Measurements from ENCODE around the gene ZFTA. TPM values are rescaled to one million over a fixed set of nuclear protein-coding genes. Genes with fewer than 3 reads are reported as not detected.
"Not testable (repeated sequence)": the region's sequence is repeated elsewhere in the genome, so short reads cannot be mapped to it uniquely, and the experiment has no call there.

The ZFTA gene
- polyA plus RNA-seq (2012; ENCODE audit: insufficient read depth, insufficient read length): 16.1 TPM

- peak within 1 kb of the TSS; percentile 74 for H3K4me3 ChIP-seq (ENCODE audit: low read length)
- peak; percentile 37 for DNase-seq (ENCODE audit: low read depth, low spot score)
Measured at GRCh38 chr11:63768237-63769041, at the start of gene ZFTA. Gene ZFTA (minus strand): TSS chr11:63768775. CDS start chr11:63768622, 153 bp downstream.

DNA sequence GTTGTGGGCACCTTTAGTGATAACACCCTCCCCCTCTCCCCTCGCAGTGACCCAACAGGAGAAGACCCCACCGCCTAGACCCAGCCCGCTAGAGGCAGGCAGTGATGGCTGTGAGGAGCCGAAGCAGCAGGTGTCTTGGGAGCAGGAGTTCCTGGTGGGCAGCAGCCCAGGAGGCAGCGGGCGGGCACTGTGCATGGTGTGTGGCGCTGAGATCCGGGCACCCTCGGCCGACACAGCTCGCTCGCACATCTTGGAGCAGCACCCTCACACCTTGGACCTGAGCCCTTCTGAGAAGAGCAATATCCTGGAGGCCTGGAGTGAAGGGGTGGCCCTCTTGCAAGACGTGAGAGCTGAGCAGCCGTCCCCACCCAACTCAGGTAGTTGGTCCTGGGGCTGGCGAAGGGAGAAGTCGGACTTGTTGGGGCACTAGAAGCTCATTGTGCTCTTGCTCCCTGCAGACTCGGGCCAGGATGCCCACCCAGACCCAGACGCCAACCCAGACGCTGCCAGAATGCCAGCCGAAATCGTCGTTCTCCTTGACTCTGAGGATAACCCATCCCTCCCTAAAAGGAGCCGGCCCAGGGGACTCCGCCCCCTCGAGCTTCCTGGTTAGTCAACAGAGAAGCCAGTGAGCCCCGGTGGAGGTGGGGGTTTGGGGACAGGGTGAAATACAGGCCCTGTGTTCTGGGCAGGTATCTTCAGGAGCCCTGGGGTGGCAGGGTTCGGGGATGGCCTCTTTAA lies 49.4 kb upstream of the ZFTA start:
- H3K4me3 ChIP-seq (ENCODE audit: low read length): no peak overlapping the region
- no peak for DNase-seq (ENCODE audit: low read depth, low spot score)

DNA sequence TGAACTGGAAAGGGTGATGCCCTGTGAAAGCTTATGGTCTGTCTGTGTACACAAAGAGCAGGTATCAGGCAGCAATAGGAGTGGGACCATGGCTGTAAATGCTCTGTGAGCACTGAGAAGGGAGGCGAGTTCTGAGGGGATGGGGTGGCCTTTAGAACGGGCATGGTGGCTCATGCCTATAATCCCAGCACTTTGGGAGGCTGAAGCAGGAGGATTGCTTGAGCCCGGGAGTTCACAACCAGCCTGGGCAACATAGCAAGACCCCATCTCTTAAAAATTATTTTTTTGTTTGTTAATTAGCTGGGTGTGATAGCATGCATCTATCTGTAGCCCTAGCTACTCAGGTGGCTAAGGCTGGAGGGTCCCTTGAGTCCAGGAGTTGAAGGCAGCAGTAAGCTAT lies 48.2 kb upstream of the ZFTA start:
- H3K4me3 ChIP-seq (ENCODE audit: low read length): no peak overlapping the region

GRCh38 chr11:63816166-63816565 lies 47.6 kb upstream of the ZFTA start:
- no peak for DNase-seq (ENCODE audit: low read depth, low spot score)
- no peak overlapping the region for H3K4me3 ChIP-seq (ENCODE audit: low read length)

More for the DNA sequence above, 48.2 kb upstream of the ZFTA start:
- DNase-seq (ENCODE audit: low read depth, low spot score): no peak

- H3K4me3 ChIP-seq (ENCODE audit: low read length): peak overlapping the region; percentile 90
- DNase-seq (ENCODE audit: low read depth, low spot score): no peak
Measured at GRCh38 chr11:63814383-63814736, 45.8 kb upstream of the ZFTA start.

DNA sequence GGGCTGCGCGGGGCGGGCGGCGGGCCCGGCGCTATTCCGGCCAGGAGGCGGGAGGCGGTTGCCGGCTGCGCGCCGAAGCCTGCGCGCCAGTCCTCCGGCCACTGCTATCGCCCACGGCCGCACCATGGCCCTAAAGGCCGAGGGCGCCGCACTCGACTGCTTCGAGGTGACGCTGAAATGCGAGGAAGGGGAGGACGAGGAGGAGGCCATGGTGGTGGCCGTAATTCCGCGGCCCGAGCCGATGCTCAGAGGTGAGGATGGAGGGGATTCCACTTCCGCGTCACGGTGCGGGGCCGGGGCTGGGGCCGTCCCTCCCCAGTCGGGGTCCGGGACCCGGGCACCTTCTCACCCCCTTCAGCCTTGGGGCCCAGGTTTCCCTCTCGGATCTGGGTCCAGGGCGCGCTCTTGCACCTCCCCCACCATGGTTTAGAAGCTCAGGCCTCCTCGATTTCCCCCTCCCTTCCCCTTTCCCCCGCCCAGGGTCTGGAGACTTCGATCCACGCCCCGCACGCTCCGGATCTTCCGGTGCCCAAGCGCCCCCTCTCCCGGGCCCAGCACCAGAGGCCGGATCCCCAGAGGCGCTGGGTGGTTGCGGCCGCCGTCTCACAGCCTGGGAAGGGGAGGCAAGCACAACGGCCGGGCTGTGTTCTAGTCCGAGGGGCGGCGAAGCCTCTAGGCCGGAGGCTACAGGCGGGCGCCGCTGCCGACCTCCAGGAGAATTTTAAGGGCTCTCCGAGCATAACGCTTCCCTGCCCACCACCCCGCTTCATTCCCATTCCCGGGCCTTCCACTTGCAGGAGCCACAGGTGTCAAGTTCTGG lies 45.2 kb upstream of the ZFTA start:
- peak overlapping the region; percentile 90 for H3K4me3 ChIP-seq (ENCODE audit: low read length)
- peak; percentile 44 for DNase-seq (ENCODE audit: low read depth, low spot score)

DNA sequence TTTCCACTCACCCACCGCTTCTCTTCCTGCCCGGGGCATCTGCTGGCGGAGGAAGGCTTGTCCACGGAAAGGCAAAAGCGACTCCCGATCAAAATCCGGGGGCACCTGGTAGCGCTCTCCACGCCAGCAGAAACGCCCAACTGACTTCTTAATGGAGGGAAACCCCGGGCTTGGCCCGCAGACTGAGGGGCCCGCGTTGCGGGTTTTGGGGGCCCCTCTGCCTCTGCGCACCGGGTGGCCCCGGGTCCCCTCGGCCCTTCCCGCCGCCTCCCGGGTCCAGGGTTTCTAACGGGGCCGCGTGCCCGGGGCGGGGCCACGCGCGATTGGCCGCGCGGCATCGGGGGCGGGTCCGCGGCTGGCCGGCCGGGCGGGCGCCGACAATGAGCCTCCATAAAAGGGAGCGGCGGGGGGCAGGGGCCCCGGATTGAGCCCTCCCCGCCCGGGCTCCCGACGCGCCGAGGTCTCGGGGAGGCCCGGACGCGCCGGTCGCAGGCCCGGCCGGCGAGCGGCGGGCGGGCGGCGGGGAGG lies 44.5 kb upstream of the ZFTA start, which contains the start of gene SPINDOC:
SPINDOC (plus strand) TSS at position 422 of the 528 bp plus-strand sequence. CDS start 231 bp downstream, outside the sequence.
- peak within 1 kb of the TSS; percentile 90 for H3K4me3 ChIP-seq (ENCODE audit: low read length)
- peak; percentile 44 for DNase-seq (ENCODE audit: low read depth, low spot score)

- no peak overlapping the region for H3K4me3 ChIP-seq (ENCODE audit: low read length)
- no peak for DNase-seq (ENCODE audit: low read depth, low spot score)
Measured at GRCh38 chr11:63811522-63811921, 42.9 kb upstream of the ZFTA start.

GRCh38 chr11:63810383-63810782 lies 41.8 kb upstream of the ZFTA start:
- H3K4me3 ChIP-seq (ENCODE audit: low read length); DNase-seq (ENCODE audit: low read depth, low spot score): not testable (repeated sequence)

- H3K4me3 ChIP-seq (ENCODE audit: low read length): no peak overlapping the region
- no peak for DNase-seq (ENCODE audit: low read depth, low spot score)
Measured at GRCh38 chr11:63805844-63806415, 37.4 kb upstream of the ZFTA start.

DNA sequence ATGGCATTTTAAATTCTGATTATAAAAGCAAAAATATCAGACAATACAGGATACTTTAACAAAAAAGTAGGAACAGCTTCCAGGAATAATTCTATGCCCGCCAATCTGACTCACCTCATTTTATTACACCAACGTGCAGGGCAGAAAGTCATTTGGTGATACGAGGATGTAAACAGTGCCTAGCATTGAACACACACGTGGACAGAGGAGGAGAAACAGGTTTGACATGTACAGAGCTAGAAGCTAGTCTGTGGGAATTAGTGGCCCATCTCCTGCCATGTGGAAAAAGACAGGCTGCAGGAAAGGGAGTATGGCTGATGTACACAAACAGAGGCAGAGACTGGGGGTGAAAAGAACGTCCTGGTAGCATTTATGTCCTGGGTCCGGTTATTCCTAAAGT lies 35.7 kb upstream of the ZFTA start:
- no peak for DNase-seq (ENCODE audit: low read depth, low spot score)
- H3K4me3 ChIP-seq (ENCODE audit: low read length): no peak overlapping the region

DNA sequence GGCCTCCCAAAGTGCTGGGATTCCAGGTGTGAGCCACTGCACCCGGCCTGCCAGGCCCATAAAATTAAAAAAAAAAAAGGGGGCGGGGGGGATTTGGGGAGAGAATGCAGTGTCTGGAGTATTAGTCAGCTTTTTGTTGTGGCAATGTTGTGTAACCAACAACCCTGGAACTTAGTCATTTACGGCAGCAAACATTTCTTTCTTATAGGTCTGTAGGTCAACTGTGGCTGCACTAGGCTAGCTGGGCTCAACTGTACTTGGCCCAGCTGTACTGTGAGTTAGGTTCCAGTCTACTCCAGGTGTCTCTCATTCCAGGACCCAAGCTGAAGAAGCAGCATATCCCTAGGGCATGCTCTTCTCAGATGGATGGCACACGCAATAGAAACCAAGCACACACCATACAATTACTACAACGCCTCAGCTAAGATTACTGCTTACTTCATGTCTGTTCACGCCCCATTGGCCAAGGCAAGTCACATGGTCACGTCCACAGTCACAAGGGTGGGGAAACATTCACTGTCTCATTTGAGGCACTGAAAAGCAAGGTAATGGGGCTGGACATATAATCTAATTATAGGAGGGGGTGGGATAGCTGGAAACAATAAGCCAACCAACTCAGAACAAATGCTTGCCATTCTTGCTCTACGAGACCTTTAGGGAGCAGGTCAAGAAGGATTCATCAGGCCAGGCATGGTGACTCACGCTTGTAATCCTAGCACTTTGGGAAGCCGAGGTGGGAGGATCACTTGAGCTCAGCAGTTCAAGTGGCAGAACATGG lies 34.3 kb upstream of the ZFTA start:
- no peak overlapping the region for H3K4me3 ChIP-seq (ENCODE audit: low read length)
- DNase-seq (ENCODE audit: low read depth, low spot score): peak; percentile 20

- no peak overlapping the region for H3K4me3 ChIP-seq (ENCODE audit: low read length)
- no peak for DNase-seq (ENCODE audit: low read depth, low spot score)
Measured at GRCh38 chr11:63800921-63801320, 32.3 kb upstream of the ZFTA start.

GRCh38 chr11:63795066-63795465 lies 26.5 kb upstream of the ZFTA start:
- no peak for DNase-seq (ENCODE audit: low read depth, low spot score)
- H3K4me3 ChIP-seq (ENCODE audit: low read length): no peak overlapping the region

GRCh38 chr11:63793161-63793560 lies 24.6 kb upstream of the ZFTA start:
- no peak for DNase-seq (ENCODE audit: low read depth, low spot score)
- H3K4me3 ChIP-seq (ENCODE audit: low read length): no peak overlapping the region

GRCh38 chr11:63791495-63792167 lies 23.1 kb upstream of the ZFTA start:
- H3K4me3 ChIP-seq (ENCODE audit: low read length): no peak overlapping the region
- no peak for DNase-seq (ENCODE audit: low read depth, low spot score)

DNA sequence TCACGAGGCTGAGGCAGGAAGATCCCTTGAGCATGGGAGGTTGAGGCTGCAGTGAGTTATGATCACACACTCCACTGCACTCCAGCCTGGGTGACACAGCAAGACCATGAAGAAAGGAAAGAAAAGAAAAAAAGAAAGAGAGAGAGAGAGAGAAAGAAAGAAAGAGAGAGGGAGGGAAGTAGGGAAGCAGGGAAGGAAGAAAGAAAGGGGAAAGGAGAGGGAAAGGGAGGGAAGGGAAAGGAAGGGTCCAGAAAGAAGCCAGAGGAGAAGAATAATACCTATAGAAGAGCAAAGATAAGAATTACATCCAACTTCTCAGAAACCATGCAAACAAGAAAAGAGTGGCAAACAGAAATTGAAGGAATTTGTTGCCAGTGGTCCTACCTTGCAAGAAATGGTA lies 17.2 kb upstream of the ZFTA start:
- H3K4me3 ChIP-seq (ENCODE audit: low read length): no peak overlapping the region

More for the DNA sequence above, 17.2 kb upstream of the ZFTA start:
- no peak for DNase-seq (ENCODE audit: low read depth, low spot score)

All from Jurkat, Clone E6-1 (cell line).